Mucosa of descending colon (tissue), 3 donors: ENCODE results near the gene RAMAC. TPM values are rescaled to one million over a fixed set of nuclear protein-coding genes. Genes with fewer than 3 reads are reported as not detected.

ENCODE experiments used
- ATAC-seq: fragments of 200-7000 bp; cut with Tn5 transposase; one replicate; pipeline ENCODE4 v1.9.1; 2020; ENCODE audit warnings: mild to moderate bottlenecking, moderate library complexity
- DNase-seq, 3 donors: peaks; one replicate each; pipeline ENCODE4 v3.0.0-alpha.2; 2020
- H3K36me3 ChIP-seq: fragments of 200-600 bp; one replicate; pipeline ENCODE4 v1.8.0; 2021; ENCODE audit warnings: low read depth, mild to moderate bottlenecking
- H3K4me1 ChIP-seq: fragments of 200-600 bp; one replicate; pipeline ENCODE4 v1.8.0; 2021; ENCODE audit warnings: low read depth, mild to moderate bottlenecking
- H3K4me3 ChIP-seq: fragments of 200-600 bp; one replicate; pipeline ENCODE4 v1.8.0; 2021; ENCODE audit warnings: mild to moderate bottlenecking
- H3K9me3 ChIP-seq: fragments of 200-600 bp; one replicate; pipeline ENCODE4 v1.8.0; 2021; ENCODE audit warnings: mild to moderate bottlenecking
- CTCF ChIP-seq: fragments of 200-600 bp; IDR thresholded peaks from one replicate; pipeline ENCODE4 v1.8.0; 2022; ENCODE audit warnings: antibody characterized with exemption, mild to moderate bottlenecking
- intact Hi-C, 2 donors: fragments of 100-400 bp; cut with DNase I in 1 of 2; cut with micrococcal nuclease in 1 of 2; formaldehyde crosslinking; loops; one replicate each; pipeline versions ENCODE4 v1.11.0 to v1.11.1; 2022; cut with DNase I, micrococcal nuclease
- total RNA-seq, 3 donors: library from RNA; stranded (reverse); fragmentation: NEBNext Ultra II Directional in 2 of 3; extraction: Animal tissue kit (Norgen Biotek cat#: 25700) in 2 of 3; gene quantifications; one replicate each; pipeline versions ENCODE4 v1.2.1 to v1.2.4, GENCODE V29; 2021 to 2023
- donor health status: DM: no; HTN: no; CAD: no; lungs with moderate emphysema.
- donor health status: DM: no; HTN: no; CAD: no.
- donor health status: DM: no; HTN: yes; CAD: no.

The RAMAC gene
- total RNA-seq, 3 donors from 2014 or later, result 19.5 to 23.9 (median 20.6) TPM

- intact Hi-C loops, result no loop called here
- TF ChIP-seq CTCF, result no peak
- no peak overlapping the region for H3K4me3 ChIP-seq
- ATAC-seq (no peak), DNase-seq (no peak)
- H3K36me3 ChIP-seq, result no peaks in the 10 kb centered on the region
- no peaks in the 10 kb centered on the region for H3K9me3 ChIP-seq
- no peaks in the 10 kb centered on the region for H3K4me1 ChIP-seq
Observed at GRCh38 chr15:82944056-82944455, 42.0 kb upstream of the RAMAC start.

DNA sequence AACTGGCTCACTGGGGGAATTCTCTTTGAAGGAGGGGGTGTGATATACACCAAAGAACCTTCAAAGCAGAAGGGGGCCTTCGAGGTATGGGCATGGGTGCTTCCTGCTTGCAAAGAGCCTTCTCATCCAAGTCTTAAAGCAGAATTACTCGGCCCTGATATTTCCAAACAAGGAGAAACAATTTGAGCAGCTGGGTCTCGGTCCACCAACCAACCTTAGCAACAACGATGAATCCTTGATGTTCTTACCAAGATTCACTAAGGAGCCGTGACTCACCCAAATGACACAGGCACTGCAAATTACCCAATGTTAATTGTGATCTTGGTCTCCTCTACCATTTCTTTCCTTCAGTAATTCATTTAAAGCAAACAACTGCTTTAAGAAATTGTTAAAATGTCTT lies 41.2 kb upstream of the RAMAC start:
- DNase-seq (no peak), ATAC-seq (no peak)
- intact Hi-C loops, result no loop called here
- H3K4me1 ChIP-seq, result no peaks in the 10 kb centered on the region
- no peak overlapping the region for H3K4me3 ChIP-seq
- no peaks in the 10 kb centered on the region for H3K36me3 ChIP-seq
- H3K9me3 ChIP-seq, result no peaks in the 10 kb centered on the region
- no peak for TF ChIP-seq CTCF

DNA sequence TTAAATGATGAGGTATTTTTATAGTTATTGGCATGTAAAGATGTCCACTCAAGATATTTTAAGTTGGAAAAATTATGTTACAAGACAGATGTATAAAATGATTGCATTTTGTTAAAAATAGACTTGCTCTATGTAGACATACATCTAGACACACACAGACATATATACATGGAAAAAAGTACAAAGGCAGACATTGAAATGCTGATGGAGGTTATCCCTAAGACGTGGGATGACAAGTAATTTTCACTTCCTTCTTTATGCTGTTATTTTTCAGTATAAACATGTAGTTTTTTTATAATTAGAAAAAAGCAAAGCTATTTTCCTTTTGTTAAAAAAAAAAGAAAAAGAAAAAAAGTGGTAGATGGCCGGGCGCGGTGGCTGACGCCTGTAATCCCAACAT lies 40.7 kb upstream of the RAMAC start:
- Histone ChIP-seq H3K36me3 (no peaks in the 10 kb centered on the region), H3K4me1 (no peaks in the 10 kb centered on the region), H3K4me3 (no peak overlapping the region), H3K9me3 (no peaks in the 10 kb centered on the region)
- intact Hi-C loops, result no loop called here
- TF ChIP-seq CTCF, result no peak
- no peak for ATAC-seq
- DNase-seq, result no peak

DNA sequence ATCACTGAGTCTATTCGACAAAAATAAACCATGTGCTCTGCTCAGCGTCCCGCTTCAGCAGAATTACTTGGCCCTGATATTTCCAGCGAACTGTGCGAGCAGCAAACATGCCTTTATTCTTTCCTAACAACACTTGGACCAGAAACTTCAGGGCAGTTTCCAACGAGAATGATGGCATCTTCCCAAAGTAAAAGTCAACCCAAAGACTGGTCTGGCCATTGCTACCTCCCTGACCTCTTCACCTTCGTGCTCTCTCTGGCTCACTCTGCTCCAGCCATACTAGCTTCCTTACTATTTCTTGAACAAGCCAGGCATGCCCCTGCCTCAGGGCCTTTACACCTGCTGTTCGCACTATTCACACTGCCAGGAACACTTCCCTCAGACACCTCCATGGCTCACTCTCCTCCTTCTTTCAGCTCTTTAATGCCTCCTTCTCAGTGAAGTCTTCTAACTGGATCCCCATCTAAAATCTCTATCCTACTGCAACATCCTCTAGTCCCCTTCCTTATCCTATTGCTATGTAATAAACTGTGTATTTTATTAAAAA lies 39.8 kb upstream of the RAMAC start:
- intact Hi-C loops, result no loop called here
- ATAC-seq (no peak), DNase-seq (no peak)
- Histone ChIP-seq H3K36me3 (no peaks in the 10 kb centered on the region), H3K4me1 (no peaks in the 10 kb centered on the region), H3K4me3 (no peak overlapping the region), H3K9me3 (no peaks in the 10 kb centered on the region)
- TF ChIP-seq CTCF, result no peak

DNA sequence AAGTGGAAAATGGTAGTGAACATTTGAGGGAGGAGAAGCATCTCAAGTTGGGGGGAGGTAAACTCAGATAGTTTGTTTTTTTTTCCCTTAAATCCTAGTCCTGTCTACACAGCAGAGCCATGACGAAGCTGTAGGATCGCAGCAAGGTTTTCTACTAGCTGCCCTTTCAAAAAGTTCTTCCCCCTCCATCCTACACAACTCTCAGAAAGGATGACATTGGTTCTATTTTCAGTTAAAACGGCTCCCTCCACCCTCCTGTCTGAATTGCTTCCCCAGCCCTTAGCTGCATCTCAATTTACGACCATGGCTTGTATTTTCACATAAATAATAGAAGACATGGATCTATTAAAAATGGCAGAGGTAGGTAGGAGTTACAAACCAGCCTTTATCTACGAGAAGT lies 35.7 kb upstream of the RAMAC start:
- no peak for TF ChIP-seq CTCF
- ATAC-seq (no peak), DNase-seq (no peak)
- no peaks in the 10 kb centered on the region for H3K36me3 ChIP-seq
- peaks cover 8% of the 10 kb centered on the region for H3K4me1 ChIP-seq
- no peak overlapping the region for H3K4me3 ChIP-seq
- intact Hi-C loops, result no loop called here
- H3K9me3 ChIP-seq, result no peaks in the 10 kb centered on the region
